GM19043 (cell line): ENCODE results near the gene KLHL30.

Experiments
- ATAC-seq: cut with Tn5 transposase; IDR thresholded peaks from one replicate; pipeline ENCODE4 v1.9.1; 2021; ENCODE audit warnings: low read depth; ENCODE audit not compliant: unreplicated experiment

KLHL30 gene

DNA sequence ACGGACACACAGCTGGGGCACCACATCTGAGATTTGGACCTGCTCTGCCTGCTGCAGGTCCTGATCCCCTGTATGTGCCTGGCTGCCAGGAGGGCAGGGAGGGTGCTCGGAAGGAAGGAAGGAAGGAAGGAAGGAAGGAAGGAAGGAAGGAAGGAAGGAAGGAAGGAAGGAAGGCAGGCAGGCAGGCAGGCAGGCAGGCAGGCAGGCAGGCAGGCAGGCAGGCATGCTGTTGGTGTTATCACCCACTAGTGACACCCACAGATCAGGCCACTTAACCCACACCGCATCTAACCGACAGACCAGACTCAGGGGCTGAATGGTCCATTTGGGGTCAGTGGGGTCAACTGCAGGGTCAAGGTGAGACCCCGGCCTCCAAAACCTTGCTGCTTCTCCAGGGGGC, 5.8 kb downstream of the KLHL30 start:
- no peak for ATAC-seq

DNA sequence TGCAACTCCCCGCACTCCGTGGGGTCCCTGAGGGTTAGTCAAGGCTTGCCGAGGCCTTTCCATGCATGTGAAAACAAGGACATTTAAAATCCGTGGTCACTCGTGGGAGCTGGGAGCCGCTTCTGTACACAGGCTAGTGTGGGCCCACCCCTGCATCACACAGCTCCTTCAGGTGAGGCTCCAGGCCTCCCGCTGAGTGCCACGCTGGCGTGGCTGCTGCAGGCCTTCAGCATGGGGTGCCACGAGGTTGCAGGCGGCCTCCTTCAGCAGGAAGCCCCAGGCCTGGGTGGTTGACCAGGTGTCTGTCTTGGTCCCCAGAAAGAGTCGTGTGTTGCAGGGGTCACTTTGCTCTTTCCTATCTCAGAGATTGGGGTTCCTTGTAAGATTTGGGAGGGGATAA, 6.6 kb downstream of the KLHL30 start:
- no peak for ATAC-seq

DNA sequence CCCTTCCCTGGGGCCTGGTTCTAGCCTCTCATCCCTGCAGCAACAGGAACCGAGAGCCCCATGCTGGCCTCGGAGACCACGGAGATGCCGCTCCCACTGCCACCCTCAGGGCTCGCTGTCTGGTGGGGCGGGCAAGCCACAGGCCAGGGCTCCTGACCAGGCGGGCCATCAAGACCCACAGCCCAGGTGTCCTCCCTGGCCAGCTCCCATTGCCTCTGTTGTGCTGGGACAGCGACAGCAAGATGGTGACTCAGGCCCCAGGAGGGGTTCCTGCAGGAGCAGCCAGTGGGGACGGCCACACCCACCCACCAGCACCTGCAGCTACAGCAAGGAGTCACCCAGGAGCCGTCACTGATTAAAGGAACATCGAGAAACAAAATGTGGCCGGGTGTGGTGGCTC, 7.4 kb downstream of the KLHL30 start:
- ATAC-seq = no peak

DNA sequence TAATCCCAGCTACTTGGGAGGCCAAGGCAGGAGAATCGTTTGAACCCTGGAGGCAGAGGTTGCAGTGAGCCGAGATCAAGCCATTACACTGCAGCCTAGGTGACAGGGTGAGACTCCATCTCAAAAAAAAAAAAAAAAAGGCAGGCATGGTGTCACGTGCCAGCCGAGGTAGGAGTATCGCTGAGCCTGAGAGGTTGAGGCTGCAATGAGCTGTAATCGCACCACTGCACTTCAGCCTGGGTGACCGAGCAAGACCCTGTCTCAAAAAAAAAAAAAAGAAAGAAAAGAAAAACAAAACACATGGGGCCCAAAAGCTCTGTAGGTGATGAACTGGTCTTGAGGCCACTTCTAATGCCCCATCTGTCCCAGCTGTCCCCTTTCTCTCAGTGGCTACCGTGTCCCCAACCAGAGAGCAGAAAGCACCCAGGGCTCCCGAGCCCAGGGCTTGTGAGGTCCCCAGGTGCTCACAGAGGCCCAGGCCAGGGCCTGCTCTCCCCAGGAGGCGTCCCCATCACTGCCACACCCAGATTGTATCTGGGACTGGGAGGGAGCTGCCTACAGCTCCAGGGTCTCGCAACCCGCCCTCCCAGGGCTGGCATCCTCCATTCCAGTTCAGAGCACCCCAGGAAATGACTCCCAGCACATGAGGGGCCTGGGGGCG, 8.5 kb downstream of the KLHL30 start:
- no peak for ATAC-seq

DNA sequence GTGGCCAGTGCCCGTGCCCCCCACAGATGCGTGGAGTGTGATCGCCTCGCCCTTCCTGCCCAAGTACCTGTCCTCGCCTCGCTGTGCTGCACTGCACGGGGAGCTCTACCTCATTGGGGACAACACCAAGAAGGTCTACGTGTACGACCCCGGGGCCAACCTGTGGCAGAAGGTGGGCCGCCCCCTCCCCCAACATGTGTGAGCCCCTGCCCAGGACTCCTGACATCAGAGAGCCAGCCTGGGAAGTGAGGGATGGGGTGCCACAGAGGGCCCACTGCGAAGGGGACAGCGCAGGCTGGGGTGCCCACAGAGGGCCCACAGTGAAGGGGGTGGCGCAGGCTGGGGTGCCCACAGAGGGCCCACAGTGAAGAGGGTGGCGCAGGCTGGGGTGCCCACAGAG, 10.5 kb downstream of the KLHL30 start:
- no peak for ATAC-seq

DNA sequence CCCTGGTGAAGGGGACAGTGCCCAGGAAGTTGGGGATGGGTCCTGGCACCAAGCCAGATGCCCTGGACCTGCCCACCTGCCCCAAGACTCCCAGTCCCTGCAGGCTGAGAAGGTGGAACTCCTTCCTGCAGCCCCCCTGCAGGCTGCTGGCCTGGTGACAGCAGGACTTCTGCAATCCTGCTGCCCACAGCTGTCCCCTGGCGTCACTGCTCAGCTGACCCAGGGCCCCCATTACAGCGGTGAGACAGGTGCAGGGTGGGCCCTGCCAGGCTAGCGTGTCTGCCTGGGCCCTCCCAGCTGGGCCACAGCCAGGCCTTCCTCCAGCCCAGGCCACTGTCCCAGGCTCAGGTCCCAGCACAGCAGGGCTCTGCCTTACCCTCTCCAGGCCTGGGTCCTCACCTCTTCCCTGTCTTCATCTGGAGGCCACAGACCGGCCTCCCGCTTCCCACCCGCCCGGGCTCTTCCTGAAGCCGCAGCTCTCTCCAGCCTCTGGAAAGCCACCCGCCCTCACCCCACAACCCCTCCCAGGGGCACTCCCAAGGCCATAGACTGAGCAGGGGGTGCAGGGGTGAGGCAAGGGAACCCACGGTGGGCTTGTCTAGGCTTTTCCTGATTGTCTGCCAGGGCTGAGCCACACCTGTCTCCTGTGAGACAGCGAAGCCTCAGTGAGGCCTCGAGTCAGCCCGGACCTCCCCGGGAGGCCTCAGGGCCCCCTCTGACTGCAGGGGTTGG, 11.5 kb downstream of the KLHL30 start:
- no peak for ATAC-seq

DNA sequence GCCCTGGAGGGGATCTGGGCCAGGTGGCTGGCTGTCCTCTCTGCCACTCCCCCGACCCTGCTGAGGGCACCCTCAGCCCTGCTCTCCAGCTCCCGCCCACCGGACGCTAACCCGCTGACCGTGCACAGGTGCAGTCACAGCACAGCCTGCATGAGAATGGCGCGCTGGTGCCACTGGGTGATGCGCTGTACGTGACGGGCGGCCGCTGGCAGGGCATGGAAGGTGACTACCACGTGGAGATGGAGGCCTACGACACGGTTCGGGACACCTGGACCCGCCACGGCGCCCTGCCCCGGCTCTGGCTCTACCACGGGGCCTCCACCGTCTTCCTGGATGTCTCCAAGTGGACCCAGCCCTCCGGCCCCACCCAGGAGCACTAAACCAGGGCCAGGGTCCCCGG, 12.2 kb downstream of the KLHL30 start:
- ATAC-seq = no peak

DNA sequence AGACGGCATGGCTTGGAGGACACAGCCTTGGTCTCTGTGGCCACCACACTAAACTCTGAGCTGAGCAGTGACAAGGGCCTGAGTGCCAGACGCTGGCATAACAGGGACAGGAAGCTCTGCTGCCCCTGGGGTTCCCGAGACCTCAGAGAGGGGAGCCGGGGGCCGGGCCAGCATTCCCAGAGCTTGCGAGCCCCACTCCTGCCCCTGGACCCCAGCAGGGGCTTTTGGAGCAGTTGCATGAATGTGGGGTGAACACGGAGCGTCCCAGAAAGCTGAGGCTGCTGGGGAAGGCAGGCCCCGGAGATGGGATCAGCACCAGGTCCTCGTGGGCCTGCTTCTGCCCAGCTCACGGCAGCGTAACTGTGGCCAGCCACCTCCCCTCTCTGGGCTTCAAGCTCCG, 12.7 kb downstream of the KLHL30 start:
- ATAC-seq = no peak

DNA sequence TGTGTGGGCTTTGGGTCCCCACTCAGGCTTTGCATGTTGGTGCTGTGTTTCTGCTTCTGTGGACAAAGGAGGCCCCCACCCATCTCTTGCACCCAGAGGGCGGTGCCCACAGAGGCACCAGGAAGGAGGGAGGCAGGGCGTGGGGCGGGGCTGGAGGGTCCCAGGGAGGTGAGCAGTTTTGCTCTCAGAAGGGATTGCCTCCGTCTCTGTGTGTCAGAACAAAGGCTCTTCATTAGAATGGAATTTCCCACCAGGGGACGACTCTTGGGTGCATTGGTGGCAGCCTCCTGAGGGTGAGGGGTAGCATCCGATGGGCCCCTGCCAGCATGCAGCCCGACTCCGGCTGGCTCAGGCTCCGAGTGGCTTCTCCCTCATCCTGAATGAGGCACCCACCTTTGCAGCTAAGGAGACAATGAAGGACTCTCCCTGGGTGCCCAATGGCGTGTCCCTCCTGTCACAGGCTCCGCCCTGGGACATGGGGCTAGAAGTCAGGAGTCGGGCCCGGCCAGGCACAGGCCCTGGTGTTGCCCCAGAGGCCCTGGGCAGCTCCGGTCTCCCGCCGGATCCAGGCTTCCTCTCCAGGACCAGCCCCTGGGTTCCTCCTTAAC, 13.3 kb downstream of the KLHL30 start:
- no peak for ATAC-seq

DNA sequence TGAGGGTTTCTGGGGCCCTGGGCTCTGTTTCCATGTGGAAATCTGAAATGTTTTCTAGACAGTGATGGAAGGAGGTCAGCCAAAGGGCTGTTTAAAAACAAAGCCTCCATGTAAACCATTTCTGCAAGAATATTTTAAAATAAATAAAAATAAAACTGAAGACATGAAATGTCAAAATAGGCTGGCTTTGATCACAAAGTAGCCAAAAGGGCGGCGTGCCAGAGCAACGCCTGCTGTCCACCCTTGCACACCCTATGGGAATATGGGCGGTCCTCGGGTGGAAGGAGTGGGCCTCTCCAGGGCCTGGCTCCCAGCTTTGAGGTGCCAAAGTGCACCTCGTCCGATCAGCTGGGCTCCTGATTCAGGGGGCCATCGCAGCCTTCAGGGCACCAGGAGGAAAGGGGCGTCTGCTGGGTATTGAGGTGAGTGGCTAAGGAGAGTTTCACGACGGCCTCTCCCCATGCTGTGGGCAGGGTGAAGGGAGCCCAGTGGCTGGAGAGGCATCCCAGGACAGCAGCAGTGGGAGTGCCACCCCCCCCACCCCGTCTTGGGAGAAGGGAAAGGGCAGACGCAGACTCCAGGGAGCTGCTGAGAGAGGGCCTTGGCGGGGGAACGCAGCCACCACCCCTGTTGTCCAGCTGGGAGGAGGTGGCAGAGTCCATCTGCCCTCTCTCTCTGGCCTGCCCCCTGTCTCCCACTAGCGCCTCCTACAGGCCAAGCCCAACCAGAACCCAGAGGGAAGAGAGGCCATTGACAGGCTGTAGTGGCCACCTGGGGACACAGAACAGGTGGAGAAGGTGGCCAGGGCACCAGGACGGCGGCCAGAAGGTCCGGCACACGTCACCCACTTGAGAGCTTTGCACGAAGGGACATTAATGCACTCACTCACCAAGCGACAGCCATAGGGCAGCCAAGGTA, 14.6 kb downstream of the KLHL30 start:
- no peak for ATAC-seq

DNA sequence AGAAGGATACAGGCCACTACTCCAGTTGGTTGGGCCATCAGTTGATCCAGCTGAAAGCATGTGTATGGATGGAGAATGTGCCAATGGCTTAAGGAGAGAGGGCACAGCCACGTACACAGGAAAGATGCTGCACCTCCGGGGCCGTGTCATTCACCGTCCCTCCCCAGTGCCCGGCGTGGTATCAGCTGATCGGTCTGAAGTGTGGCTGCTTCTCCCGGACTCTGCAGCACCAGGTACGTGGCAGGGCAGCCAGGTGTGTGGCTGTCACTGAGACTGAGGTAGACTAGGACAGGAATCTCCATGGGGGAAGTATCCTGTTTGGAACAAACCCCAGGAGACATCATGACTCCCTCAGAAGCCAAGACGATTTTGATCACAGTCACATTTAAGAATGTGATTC, 16.1 kb downstream of the KLHL30 start:
- no peak for ATAC-seq

DNA sequence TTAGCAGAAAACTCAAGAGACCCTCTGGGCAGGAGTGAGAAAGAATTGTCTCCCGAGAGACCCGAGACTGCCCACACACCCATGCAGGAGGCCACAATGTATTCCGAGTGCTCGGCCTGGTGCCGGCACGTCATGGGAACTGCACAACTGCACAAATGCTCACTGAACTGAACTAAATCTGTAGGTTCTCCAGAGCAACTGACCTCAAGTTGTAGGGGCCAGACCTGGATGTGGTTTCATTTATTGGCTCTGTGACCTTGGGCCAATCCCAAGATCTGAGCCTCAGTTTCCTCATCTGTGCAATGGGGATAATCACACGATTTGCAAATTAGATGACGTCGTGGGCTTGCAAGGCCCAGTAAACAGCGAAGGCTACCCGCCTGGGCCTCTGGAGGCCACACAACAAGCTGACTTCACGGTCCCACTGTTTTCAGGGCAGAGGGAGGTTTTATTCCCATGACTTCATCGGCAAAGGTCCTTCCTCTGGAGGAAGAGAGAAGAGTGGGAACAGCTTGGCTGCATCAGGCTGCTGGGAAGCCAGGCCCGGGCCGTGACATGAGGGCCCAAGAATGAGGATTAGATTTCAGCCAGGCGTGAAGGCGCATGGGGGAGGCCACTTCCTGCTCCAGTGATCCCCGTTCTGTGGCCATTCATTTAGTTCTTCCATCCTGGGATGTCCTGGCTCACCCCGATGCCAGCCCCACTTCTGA, 16.7 kb downstream of the KLHL30 start:
- no peak for ATAC-seq

DNA sequence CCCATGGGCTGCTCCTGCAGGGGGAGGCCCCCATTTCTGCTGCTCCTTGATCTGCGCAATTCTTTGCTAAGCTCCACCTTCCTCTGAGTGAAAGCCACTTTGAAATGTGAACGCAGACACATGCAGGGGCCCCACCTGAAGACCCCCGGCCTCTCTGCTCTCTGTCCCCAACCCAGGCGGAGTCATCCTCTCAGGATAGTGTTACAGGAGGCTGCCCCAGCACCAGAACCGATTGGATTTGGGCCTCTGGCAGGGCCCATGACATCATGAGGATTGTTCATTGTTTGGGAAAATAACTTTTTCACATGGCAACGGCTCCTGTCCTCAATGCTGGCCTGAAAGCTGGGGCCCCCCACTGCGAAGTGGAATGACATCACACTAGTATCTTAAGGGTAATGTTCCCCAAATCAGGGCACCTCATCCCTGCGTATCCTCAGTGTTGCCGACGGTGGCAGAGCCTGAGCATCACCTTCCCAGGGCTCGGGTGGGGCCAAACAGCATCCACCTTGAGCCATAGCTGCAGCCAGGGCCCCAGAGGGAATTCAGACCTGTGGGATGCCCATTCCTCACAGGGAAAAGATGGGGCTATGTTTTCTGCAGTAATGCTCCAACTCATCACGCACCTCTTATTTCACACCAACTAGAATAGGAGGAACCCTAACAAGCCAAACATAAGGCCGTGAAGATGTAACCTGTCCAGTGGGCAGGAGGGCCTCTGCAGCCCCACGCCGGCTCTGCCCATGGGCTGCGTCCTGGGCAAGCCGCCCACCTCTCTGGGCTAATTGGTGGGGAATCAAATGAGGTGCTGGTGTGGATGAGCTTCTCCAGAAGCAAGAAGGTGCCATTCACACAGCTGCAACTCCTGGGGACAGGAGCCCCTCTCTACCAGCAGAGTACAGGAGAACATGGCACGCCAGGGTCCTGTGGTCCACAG, 17.6 kb downstream of the KLHL30 start:
- no peak for ATAC-seq

DNA sequence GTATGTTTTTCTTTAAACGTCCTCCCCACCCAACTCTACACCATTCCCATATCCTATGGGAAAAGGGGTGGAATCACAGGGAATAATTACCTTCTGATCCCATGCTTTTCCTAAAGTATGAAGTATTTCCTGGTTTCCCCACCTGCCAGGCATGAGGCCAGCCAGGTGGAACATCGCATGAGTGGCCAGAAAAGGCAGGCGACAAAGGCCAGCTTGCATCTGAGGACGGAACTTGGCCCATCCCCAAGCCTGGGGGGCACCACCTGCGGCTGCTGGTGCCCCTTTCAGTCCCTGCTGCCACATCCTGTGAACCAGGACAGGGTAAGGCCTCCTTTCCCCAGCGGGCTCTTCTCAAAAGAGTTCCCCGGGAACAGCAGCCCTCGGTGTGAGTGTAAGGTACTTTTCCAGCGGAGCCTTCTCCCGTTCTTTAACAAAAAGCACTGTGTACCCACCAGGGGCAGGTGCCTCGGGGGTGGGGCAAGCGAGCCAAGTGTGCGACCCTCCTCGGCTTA, 19.1 kb downstream of the KLHL30 start:
- no peak for ATAC-seq

DNA sequence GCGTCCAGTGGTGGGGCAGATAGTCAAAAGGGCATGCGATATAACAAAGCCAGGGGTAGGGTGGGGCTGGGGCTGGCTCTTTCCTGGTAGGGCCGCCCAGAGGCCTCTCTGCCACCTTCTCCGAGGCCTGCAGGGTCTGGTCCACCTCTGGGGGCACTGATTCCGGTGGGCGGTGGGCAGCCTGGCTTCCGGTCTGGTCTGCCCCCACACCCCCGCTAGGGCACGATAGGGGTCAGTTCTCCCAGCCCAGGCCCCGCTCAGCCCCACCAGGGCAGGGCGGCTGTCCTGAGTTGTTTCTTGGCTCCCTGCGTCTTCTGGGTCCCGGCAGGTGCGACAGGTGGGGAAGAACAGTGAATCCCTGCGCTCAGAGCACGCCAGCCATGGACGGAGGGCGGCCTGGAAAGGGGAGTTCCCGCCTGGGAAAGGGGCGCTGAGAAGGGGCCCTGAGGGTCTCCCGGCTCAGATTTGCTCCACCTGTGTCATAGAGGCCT, 19.6 kb downstream of the KLHL30 start:
- no peak for ATAC-seq

DNA sequence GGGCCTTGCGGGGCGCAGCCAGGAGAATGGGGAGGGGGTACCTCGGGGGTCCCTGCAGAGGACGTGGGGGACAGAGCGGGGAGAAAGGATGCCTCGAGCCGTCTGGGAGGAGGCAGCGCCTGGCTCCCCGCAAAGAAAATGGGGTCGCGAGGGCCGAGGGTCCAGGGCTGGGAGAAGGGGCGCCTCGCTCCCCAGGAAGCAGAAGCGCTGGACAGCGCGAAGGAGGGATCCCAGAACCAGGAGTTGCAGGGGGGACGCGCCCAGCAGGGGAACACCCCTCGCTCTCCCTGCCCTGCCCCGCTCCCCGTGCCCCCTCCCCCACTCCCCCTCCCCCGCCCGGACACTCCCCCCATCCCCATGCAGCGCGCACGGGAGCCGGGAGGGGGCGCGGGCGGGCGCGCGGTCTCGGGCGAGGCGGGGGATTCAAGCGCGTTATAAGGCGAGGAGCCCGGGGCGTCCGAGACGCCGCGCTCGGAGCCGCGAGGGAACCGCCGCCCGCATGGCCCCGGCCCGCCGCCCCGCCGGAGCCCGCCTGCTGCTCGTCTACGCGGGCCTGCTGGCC, 20.1 kb downstream of the KLHL30 start, which contains the start of gene ERFE:
TSS of gene ERFE (plus strand) at position 462 of the 562 bp plus-strand sequence. CDS start at position 500, 38 bp downstream.
- no peak for ATAC-seq

DNA sequence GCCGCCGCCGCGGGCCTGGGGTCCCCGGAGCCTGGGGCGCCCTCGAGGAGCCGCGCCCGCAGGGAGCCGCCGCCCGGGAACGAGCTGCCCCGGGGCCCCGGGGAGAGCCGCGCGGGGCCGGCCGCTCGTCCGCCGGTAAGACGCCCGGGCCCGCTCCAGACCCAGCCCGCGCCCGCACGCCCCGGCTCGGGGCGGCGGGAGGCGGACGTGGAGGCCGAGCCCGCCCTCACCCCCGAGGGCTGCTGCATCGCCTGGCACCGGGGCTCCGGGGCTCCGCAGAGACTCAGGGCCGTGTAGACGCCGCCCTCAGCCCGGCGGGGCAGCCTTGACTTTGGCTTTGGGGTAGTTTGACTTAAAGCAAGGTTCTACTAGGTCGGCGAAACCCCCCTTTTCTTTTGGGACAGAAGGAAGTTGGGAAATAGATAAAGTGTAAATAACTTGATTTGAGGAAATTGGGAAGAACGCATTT, 20.6 kb downstream of the KLHL30 start:
- no peak for ATAC-seq

DNA sequence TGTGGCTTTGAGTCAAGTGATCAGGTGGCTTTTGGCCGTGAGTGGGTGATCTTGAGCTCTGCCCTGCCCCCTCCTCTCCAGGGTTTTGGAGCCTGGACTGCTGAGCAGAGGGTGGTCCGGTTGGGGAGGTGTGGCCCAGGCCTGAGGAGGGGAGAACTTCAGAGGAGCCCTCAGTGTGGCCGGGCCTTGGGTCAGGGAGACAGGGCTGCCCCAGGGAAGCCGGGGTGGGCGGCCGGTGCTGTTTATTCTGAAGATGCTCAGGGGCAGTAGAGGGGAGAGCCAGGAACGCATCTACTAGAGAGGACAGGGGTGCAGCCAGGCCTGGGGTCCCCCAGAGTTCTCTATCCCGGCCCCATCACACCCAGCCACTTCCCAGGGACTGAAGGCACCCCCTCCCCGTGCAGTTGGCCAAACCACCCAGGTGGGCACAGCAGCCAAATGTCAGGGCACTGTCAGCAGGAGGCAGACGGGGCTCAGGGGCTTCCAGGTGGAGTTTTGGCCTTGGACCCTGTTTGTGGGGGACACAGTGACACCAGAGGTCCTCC, 21.3 kb downstream of the KLHL30 start:
- ATAC-seq = no peak
